ENCODE results near the gene DHCR7. TPM values are rescaled to one million over a fixed set of nuclear protein-coding genes. Genes with fewer than 3 reads are reported as not detected.

Gene DHCR7
- polyA plus RNA-seq, 1 of the 3 experiments (the other 2 are of a cell fraction), result 21.4 TPM

- CTCF ChIA-PET, result interaction anchor here (2.0 kb wide), 1 partner anchor 136 kb away, joined by 5 read pairs; no protein-coding TSS in a partner anchor
- Histone ChIP-seq H3F3A (replicated peaks; ENCODE audit: insufficient read depth) (no peaks in the 10 kb centered on the region), H3K9ac (no peak overlapping the region), H3K4me1 (ENCODE audit: control insufficient read depth in 1 of 2, insufficient read depth in 2 of 2, low read depth in 1 of 2, low read length in 1 of 2) (peaks cover 0 to 6% of the 10 kb centered on the region in 2 experiments; a peak in 1 of 4 replicates), H3K9me3 (peaks cover 8% of the 10 kb centered on the region; the same call in 1 of the 2 replicates), H4K20me1 (ENCODE audit: insufficient read depth) (no peaks in the 10 kb centered on the region), H3K79me2 (ENCODE audit: insufficient read depth) (peaks cover 4% of the 10 kb centered on the region; the same call in 1 of the 2 replicates), H3K4me3 (ENCODE audit: low read depth in 2 of 2, low read length in 1 of 2) (no peak overlapping the region), H3K4me2 (no peak overlapping the region), H3K27me3 (ENCODE audit: insufficient read depth) (no peaks in the 10 kb centered on the region), H3K9me2 (no peaks in the 10 kb centered on the region), H2AFZ (ENCODE audit: low read depth) (no peak overlapping the region), H3K36me3 (replicated peaks in 1 of 2; ENCODE audit: control insufficient read depth in 1 of 2, insufficient read depth in 2 of 2, low read length in 1 of 2) (peaks cover 7 to 37% of the 10 kb centered on the region in 2 experiments), H3K27ac (ENCODE audit: low read depth in 2 of 2, low read length in 1 of 2) (no peak overlapping the region)
- POLR2A ChIA-PET, result interaction anchor here (0.7 kb wide), 1 partner anchor 26 kb away, joined by 3 read pairs; no protein-coding TSS in a partner anchor
- no peak for DNase-seq
- TF ChIP-seq YY1 (IDR thresholded peaks at IDR 0.05; ENCODE audit: low read depth), result no peak
- TF ChIP-seq POLR2AphosphoS5 (IDR thresholded peaks at IDR 0.05; ENCODE audit: low read depth, low read length), result no peak
- TF ChIP-seq, protein P1, sequence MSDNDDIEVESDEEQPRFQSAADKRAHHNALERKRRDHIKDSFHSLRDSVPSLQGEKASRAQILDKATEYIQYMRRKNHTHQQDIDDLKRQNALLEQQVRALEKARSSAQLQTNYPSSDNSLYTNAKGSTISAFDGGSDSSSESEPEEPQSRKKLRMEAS (IDR thresholded peaks at IDR 0.05; ENCODE audit: low read depth), result no peak
- no peak for TF ChIP-seq GABPA (IDR thresholded peaks at IDR 0.05; ENCODE audit: low read depth)
- TF ChIP-seq ELF1 (IDR thresholded peaks at IDR 0.05), result no peak
- no peak for TF ChIP-seq IRF3 (IDR thresholded peaks at IDR 0.05; ENCODE audit: low read depth, low read length)
- TF ChIP-seq, protein P2, sequence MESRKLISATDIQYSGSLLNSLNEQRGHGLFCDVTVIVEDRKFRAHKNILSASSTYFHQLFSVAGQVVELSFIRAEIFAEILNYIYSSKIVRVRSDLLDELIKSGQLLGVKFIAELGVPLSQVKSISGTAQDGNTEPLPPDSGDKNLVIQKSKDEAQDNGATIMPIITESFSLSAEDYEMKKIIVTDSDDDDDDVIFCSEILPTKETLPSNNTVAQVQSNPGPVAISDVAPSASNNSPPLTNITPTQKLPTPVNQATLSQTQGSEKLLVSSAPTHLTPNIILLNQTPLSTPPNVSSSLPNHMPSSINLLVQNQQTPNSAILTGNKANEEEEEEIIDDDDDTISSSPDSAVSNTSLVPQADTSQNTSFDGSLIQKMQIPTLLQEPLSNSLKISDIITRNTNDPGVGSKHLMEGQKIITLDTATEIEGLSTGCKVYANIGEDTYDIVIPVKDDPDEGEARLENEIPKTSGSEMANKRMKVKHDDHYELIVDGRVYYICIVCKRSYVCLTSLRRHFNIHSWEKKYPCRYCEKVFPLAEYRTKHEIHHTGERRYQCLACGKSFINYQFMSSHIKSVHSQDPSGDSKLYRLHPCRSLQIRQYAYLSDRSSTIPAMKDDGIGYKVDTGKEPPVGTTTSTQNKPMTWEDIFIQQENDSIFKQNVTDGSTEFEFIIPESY (IDR thresholded peaks at IDR 0.05; ENCODE audit: borderline replicate concordance, low read depth), result no peak
- TF ChIP-seq TAF1 (IDR thresholded peaks at IDR 0.05; ENCODE audit: borderline replicate concordance, low read depth, low read length), result no peak
- no peak for TF ChIP-seq CHD2 (IDR thresholded peaks at IDR 0.05; ENCODE audit: low read length, partially characterized antibody)
- TF ChIP-seq, protein P3, sequence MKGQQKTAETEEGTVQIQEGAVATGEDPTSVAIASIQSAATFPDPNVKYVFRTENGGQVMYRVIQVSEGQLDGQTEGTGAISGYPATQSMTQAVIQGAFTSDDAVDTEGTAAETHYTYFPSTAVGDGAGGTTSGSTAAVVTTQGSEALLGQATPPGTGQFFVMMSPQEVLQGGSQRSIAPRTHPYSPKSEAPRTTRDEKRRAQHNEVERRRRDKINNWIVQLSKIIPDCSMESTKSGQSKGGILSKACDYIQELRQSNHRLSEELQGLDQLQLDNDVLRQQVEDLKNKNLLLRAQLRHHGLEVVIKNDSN (IDR thresholded peaks at IDR 0.05; ENCODE audit: borderline replicate concordance, low read depth), result no peak
- TF ChIP-seq RFX5 (IDR thresholded peaks at IDR 0.05; ENCODE audit: low read length), result no peak
- no peak for TF ChIP-seq SIN3A (IDR thresholded peaks at IDR 0.05; ENCODE audit: borderline replicate concordance, low read depth, low read length)
- TF ChIP-seq NRF1 (IDR thresholded peaks at IDR 0.05; ENCODE audit: low read depth, low read length), result no peak
- TF ChIP-seq GATA2 (CRISPR knock-in tag; IDR thresholded peaks at IDR 0.05), result no peak
- TF ChIP-seq NFIC (IDR thresholded peaks at IDR 0.05; ENCODE audit: borderline replicate concordance), result no peak
- TF ChIP-seq TEAD4 (IDR thresholded peaks at IDR 0.05; ENCODE audit: borderline replicate concordance, insufficient read depth), result no peak
- 97% methylated on average over 14 of the region's 20 CpGs for WGBS (ENCODE audit: low lambda C conversion rate)
Observed at GRCh38 chr11:71443736-71444445, 4.3 kb downstream of the DHCR7 start.
